ENCODE results near the gene SRC. TPM values are rescaled to one million over a fixed set of nuclear protein-coding genes. Genes with fewer than 3 reads are reported as not detected.

Gene SRC
- total RNA-seq, 2 experiments from 2014 or later = 4.2 to 5.7 TPM

GRCh38 chr20:37432606-37433005 is 86.7 kb downstream of the SRC start:
- POLR2A ChIA-PET = no interaction called here
- H3K4me3 Mint-ChIP-seq = no peak overlapping the region
- no peaks in the 10 kb centered on the region for H3K9me3 Mint-ChIP-seq (ENCODE audit: low read depth)
- H3K27me3 Mint-ChIP-seq = no peaks in the 10 kb centered on the region
- H3K27ac Mint-ChIP-seq = no peak overlapping the region
- no peaks in the 10 kb centered on the region for H3K4me1 Mint-ChIP-seq
- no peak for ATAC-seq
- H3K36me3 Mint-ChIP-seq (ENCODE audit: low read depth) = no peaks in the 10 kb centered on the region
- intact Hi-C loops (cut with DNase I, micrococcal nuclease) = no loop called here
- DNase-seq = no peak
- CTCF ChIA-PET = no interaction called here

- DNase-seq (no peak), ATAC-seq (no peak)
- H3K4me3 Mint-ChIP-seq = no peak overlapping the region
- H3K9me3 Mint-ChIP-seq (ENCODE audit: low read depth) = no peaks in the 10 kb centered on the region
- no peaks in the 10 kb centered on the region for H3K36me3 Mint-ChIP-seq (ENCODE audit: low read depth)
- intact Hi-C loops (cut with DNase I, micrococcal nuclease) = no loop called here
- ChIA-PET POLR2A (no interaction called here), CTCF (interaction anchor here (0.5 kb wide), 1 partner anchor 11 kb away, joined by 3 read pairs; no protein-coding TSS in a partner anchor)
- H3K27ac Mint-ChIP-seq = no peak overlapping the region
- H3K27me3 Mint-ChIP-seq = no peaks in the 10 kb centered on the region
- no peaks in the 10 kb centered on the region for H3K4me1 Mint-ChIP-seq
Observed at GRCh38 chr20:37435607-37436006, 89.7 kb downstream of the SRC start.

- intact Hi-C loops (cut with DNase I, micrococcal nuclease) = no loop called here
- Mint-ChIP-seq H3K27me3 (no peaks in the 10 kb centered on the region), H3K9me3 (ENCODE audit: low read depth) (no peaks in the 10 kb centered on the region), H3K4me1 (no peaks in the 10 kb centered on the region), H3K4me3 (no peak overlapping the region), H3K36me3 (ENCODE audit: low read depth) (no peaks in the 10 kb centered on the region), H3K27ac (no peak overlapping the region)
- DNase-seq (no peak), ATAC-seq (no peak)
- CTCF ChIA-PET = interaction anchor here (1.3 kb wide), 1 partner anchor 171 kb away, joined by 4 read pairs; no protein-coding TSS in a partner anchor
- POLR2A ChIA-PET = no interaction called here
Observed at GRCh38 chr20:37436527-37437186, 90.7 kb downstream of the SRC start.

- no peaks in the 10 kb centered on the region for H3K36me3 Mint-ChIP-seq (ENCODE audit: low read depth)
- POLR2A ChIA-PET = no interaction called here
- ATAC-seq (no peak), DNase-seq (no peak)
- no peak overlapping the region for H3K27ac Mint-ChIP-seq
- H3K4me1 Mint-ChIP-seq = no peaks in the 10 kb centered on the region
- intact Hi-C loops (cut with DNase I, micrococcal nuclease) = no loop called here
- no peak overlapping the region for H3K4me3 Mint-ChIP-seq
- H3K9me3 Mint-ChIP-seq (ENCODE audit: low read depth) = no peaks in the 10 kb centered on the region
- CTCF ChIA-PET = interaction anchor here (0.7 to 1.3 kb wide), 2 partner anchors 172 to 629 kb away, joined by 4 read pairs; no protein-coding TSS in a partner anchor
- no peaks in the 10 kb centered on the region for H3K27me3 Mint-ChIP-seq
Observed at GRCh38 chr20:37437676-37438075, 91.7 kb downstream of the SRC start.

- Mint-ChIP-seq H3K27me3 (no peaks in the 10 kb centered on the region), H3K4me1 (no peaks in the 10 kb centered on the region), H3K36me3 (ENCODE audit: low read depth) (no peaks in the 10 kb centered on the region), H3K27ac (no peak overlapping the region), H3K9me3 (ENCODE audit: low read depth) (no peaks in the 10 kb centered on the region), H3K4me3 (no peak overlapping the region)
- ATAC-seq = no peak
- no peak for DNase-seq
- intact Hi-C loops (cut with DNase I, micrococcal nuclease) = no loop called here
- ChIA-PET POLR2A (no interaction called here), CTCF (interaction anchor here (0.6 to 0.7 kb wide), 2 partner anchors 352 to 630 kb away, joined by 3 to 4 read pairs; no protein-coding TSS in a partner anchor)
Observed at GRCh38 chr20:37438464-37439222, 92.7 kb downstream of the SRC start.

GRCh38 chr20:37439223-37439933 is 93.4 kb downstream of the SRC start:
- Mint-ChIP-seq H3K27me3 (no peaks in the 10 kb centered on the region), H3K9me3 (ENCODE audit: low read depth) (no peaks in the 10 kb centered on the region), H3K36me3 (ENCODE audit: low read depth) (no peaks in the 10 kb centered on the region), H3K4me3 (no peak overlapping the region), H3K27ac (no peak overlapping the region), H3K4me1 (no peaks in the 10 kb centered on the region)
- POLR2A ChIA-PET = no interaction called here
- intact Hi-C loops (cut with DNase I, micrococcal nuclease) = no loop called here
- CTCF ChIA-PET = interaction anchor here (0.6 kb wide), 1 partner anchor 353 kb away, joined by 3 read pairs; no protein-coding TSS in a partner anchor
- ATAC-seq = no peak
- DNase-seq = no peak

- no peak overlapping the region for H3K4me3 Mint-ChIP-seq
- H3K27ac Mint-ChIP-seq = no peak overlapping the region
- intact Hi-C loops (cut with DNase I, micrococcal nuclease) = no loop called here
- H3K27me3 Mint-ChIP-seq = no peaks in the 10 kb centered on the region
- ATAC-seq = no peak
- no peak for DNase-seq
- no peaks in the 10 kb centered on the region for H3K36me3 Mint-ChIP-seq (ENCODE audit: low read depth)
- no peaks in the 10 kb centered on the region for H3K4me1 Mint-ChIP-seq
- CTCF ChIA-PET = interaction anchor here (1.0 kb wide), 1 partner anchor 92 kb away, joined by 3 read pairs; no protein-coding TSS in a partner anchor
- no peaks in the 10 kb centered on the region for H3K9me3 Mint-ChIP-seq (ENCODE audit: low read depth)
- POLR2A ChIA-PET = no interaction called here
Observed at GRCh38 chr20:37441023-37441422, 95.1 kb downstream of the SRC start.

- no peak overlapping the region for H3K27ac Mint-ChIP-seq
- no peaks in the 10 kb centered on the region for H3K36me3 Mint-ChIP-seq (ENCODE audit: low read depth)
- H3K9me3 Mint-ChIP-seq (ENCODE audit: low read depth) = no peaks in the 10 kb centered on the region
- CTCF ChIA-PET = no interaction called here
- H3K4me3 Mint-ChIP-seq = no peak overlapping the region
- POLR2A ChIA-PET = interaction anchor here (0.9 kb wide), 1 partner anchor 119 kb away, joined by 5 read pairs; no protein-coding TSS in a partner anchor
- no peaks in the 10 kb centered on the region for H3K4me1 Mint-ChIP-seq
- intact Hi-C loops (cut with DNase I, micrococcal nuclease) = no loop called here
- H3K27me3 Mint-ChIP-seq = no peaks in the 10 kb centered on the region
- ATAC-seq = no peak
- no peak for DNase-seq
Observed at GRCh38 chr20:37442547-37442946, 96.6 kb downstream of the SRC start.

- ChIA-PET POLR2A (no interaction called here), CTCF (interaction anchor here (1.5 kb wide), 1 partner anchor 251 kb away, joined by 3 read pairs; no protein-coding TSS in a partner anchor)
- Mint-ChIP-seq H3K4me3 (no peak overlapping the region), H3K27me3 (no peaks in the 10 kb centered on the region), H3K27ac (no peak overlapping the region), H3K4me1 (no peaks in the 10 kb centered on the region), H3K36me3 (ENCODE audit: low read depth) (no peaks in the 10 kb centered on the region), H3K9me3 (ENCODE audit: low read depth) (no peaks in the 10 kb centered on the region)
- intact Hi-C loops (cut with DNase I, micrococcal nuclease) = no loop called here
- ATAC-seq = no peak
- no peak for DNase-seq
Observed at GRCh38 chr20:37442986-37443385, 97.0 kb downstream of the SRC start.

- H3K4me3 Mint-ChIP-seq = no peak overlapping the region
- no peaks in the 10 kb centered on the region for H3K36me3 Mint-ChIP-seq (ENCODE audit: low read depth)
- no peaks in the 10 kb centered on the region for H3K27me3 Mint-ChIP-seq
- H3K9me3 Mint-ChIP-seq (ENCODE audit: low read depth) = no peaks in the 10 kb centered on the region
- intact Hi-C loops (cut with DNase I, micrococcal nuclease) = no loop called here
- no peaks in the 10 kb centered on the region for H3K4me1 Mint-ChIP-seq
- ATAC-seq = no peak
- H3K27ac Mint-ChIP-seq = no peak overlapping the region
- CTCF ChIA-PET = interaction anchor here (1.5 kb wide), 1 partner anchor 252 kb away, joined by 3 read pairs; no protein-coding TSS in a partner anchor
- POLR2A ChIA-PET = no interaction called here
- no peak for DNase-seq
Observed at GRCh38 chr20:37443596-37443995, 97.7 kb downstream of the SRC start.

GRCh38 chr20:37445041-37445440 is 99.1 kb downstream of the SRC start:
- DNase-seq = no peak
- H3K27ac Mint-ChIP-seq = no peak overlapping the region
- H3K27me3 Mint-ChIP-seq = no peaks in the 10 kb centered on the region
- ATAC-seq = no peak
- H3K9me3 Mint-ChIP-seq (ENCODE audit: low read depth) = no peaks in the 10 kb centered on the region
- POLR2A ChIA-PET = no interaction called here
- intact Hi-C loops (cut with DNase I, micrococcal nuclease) = no loop called here
- H3K36me3 Mint-ChIP-seq (ENCODE audit: low read depth) = no peaks in the 10 kb centered on the region
- H3K4me1 Mint-ChIP-seq = no peaks in the 10 kb centered on the region
- H3K4me3 Mint-ChIP-seq = no peak overlapping the region
- CTCF ChIA-PET = interaction anchor here (0.8 kb wide), 1 partner anchor 249 kb away, joined by 3 read pairs; no protein-coding TSS in a partner anchor
